ENCODE data around the gene AKR1C4.
"Not testable (repeated sequence)": the region's sequence is repeated elsewhere in the genome, so short reads cannot be mapped to it uniquely, and the experiment has no call there.

AKR1C4 gene

DNA sequence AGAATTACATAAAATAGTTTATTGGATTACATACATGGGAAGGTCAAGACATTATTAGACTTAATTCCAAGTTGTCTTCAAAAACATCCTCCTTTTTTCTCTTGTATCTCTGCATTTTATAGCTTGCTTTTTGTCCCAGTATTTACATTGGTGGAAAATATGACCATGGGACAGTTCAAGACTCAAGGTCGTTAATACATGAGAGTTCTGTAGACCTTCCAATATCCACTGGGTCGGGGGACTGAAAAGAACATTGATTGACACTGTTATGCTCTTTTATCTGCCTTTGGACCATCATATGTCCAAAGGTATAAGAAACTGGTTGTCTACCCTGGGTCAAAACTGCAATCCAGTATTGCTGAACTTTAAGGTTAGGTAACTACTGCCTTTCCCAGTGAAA is 36.7 kb downstream of the AKR1C4 start:
- TF ChIP-seq GATA1 (IDR thresholded peaks at IDR 0.05; ENCODE audit: low read depth, low read length) = no peak
- TF ChIP-seq POLR2A (IDR thresholded peaks at IDR 0.05; ENCODE audit: low read length) = no peak
- DNase-seq = no peak

DNA sequence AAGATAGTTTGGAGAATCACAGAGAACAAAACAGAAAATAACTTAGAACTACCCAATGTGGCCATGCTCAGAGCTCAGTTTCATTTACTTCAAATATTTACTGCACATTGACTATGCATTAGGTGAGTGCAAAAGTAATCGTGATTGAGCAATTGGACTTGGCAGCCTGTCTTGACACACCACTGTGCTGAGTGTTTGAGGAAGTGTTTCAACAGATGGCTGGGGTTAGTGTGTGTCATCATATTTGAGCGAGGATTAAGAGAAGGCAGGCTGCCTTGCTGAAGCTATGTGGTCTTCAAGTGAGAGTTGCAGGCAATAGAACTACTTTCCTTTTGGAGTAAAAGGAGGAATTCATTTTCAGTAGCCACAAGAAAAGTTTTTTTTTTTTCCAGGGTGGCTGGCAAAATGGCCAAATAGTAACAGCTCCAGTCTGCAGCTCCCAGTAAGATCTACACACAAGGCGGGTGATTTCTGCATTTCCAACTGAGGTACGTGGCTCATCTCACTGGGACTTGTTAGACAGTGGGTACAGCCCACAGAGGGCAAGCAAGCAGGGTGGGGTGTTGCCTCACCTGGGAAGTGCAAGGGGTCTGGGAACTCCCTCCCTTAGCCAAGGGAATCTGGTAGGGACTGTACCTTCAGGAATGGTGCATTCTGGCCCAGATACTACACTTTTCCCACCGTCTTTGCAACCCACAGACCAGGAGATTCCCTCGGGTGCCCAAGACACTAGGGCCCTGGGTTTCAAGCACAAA is 37.6 kb downstream of the AKR1C4 start:
- no peak for DNase-seq
- TF ChIP-seq GATA1 (IDR thresholded peaks at IDR 0.05; ENCODE audit: low read depth, low read length) (no peak), POLR2A (IDR thresholded peaks at IDR 0.05; ENCODE audit: low read length) (no peak)

DNA sequence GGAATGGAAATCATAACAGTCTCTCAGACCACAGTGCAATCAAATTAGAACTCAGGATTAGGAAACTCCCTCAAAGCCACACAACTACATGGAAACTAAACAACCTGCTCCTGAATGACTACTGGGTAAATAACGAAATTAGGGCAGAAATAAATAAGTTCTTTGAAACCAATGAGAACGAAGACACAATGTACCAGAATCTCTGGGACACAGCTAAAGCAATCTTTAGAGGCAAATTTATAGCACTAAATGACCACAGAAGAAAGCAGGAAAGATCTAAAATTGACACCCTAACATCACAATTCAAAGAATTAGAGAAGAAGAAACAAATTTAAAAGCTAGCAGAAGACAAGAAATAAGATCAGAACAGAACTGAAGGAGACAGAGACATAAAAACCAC is 40.9 kb downstream of the AKR1C4 start:
- DNase-seq = not testable (repeated sequence)

DNA sequence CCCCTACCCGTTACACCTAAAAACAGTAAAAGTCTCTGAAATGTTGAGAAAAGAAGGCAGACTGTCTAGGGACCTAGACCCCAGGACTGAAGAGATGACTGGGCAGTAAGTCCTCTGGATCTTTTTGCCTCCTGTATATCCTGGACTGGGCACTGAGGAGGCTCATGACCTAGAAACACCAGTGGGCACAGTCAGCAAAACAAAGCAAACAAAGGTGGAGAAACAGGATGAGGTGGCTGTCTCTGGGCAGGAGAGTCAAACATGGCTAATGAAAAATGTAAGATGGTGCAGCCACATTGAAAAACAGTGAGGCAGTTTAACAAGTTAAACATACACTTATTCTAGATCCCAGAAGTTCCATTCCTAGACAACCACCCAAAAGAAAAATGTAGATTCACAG is 45.9 kb downstream of the AKR1C4 start:
- no peak for DNase-seq
- TF ChIP-seq POLR2A (IDR thresholded peaks at IDR 0.05; ENCODE audit: low read length) (no peak), GATA1 (IDR thresholded peaks at IDR 0.05; ENCODE audit: low read depth, low read length) (no peak)

DNA sequence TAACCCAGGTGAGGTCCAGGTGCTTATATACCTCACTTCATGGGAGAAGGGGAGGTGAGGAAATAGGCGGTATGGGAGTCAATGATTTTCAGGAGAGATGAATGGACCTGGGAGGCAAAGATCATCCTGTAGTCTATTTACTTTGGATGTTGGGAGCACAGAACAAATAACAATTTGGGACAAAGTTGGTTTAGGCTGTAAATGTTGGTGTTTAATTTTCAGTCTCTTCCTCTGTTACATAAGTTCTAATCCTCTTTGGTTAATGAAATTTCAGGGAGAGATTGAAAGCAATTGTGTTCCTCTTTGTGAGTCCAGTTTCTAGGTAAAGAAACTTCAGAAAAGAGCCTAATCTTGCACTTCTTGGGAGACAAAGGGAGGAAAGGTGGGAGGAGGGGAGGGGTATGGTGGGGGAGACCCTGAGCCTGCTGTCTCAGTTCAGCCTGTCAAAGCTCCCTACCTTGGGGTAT is 46.9 kb downstream of the AKR1C4 start:
- TF ChIP-seq POLR2A (IDR thresholded peaks at IDR 0.05; ENCODE audit: low read length) (no peak), GATA1 (IDR thresholded peaks at IDR 0.05; ENCODE audit: low read depth, low read length) (no peak)
- no peak for DNase-seq

DNA sequence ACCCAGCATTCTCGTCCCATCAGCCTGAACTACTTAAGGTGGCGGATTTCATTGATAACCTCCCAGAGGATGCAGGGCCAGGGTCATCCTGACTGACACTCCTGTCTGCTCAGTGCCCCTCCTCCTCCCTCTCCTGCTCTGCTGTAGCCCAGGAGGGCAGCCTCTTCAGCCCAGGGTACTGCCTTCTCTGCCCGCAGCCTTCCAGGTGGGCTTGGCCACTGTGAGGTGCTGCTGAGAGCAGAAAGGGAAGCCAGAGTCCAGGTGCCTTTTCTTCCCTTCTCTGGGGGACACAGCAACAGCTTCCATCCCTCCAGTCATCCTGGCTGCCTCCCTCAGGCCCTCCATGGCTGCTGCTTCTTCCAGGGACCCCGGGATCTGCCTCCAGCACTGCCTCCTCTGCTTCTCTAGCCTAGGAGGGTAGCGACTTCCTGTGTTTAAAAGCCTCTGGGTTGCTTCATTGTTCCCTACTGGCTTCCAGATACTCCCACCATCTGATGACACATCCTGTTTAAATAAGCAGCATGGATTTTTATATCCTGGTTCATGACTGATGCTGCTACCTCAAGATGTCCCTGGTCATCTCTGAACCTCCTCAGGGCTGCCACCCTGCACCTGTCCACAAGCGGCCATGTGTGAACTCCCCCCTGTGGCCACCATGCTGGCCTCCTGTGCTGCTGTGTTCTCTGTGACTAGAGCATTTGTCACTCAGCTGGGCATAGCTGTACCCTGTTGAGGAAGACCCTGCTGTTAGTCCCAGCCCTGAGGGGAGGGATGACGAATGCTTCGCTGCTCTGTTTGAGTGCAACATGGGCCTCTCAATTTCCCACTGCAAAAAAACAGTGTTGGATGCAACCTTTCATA is 55.8 kb downstream of the AKR1C4 start:
- DNase-seq = no peak
- TF ChIP-seq GATA1 (IDR thresholded peaks at IDR 0.05; ENCODE audit: low read depth, low read length) (no peak), POLR2A (IDR thresholded peaks at IDR 0.05; ENCODE audit: low read length) (no peak)

DNA sequence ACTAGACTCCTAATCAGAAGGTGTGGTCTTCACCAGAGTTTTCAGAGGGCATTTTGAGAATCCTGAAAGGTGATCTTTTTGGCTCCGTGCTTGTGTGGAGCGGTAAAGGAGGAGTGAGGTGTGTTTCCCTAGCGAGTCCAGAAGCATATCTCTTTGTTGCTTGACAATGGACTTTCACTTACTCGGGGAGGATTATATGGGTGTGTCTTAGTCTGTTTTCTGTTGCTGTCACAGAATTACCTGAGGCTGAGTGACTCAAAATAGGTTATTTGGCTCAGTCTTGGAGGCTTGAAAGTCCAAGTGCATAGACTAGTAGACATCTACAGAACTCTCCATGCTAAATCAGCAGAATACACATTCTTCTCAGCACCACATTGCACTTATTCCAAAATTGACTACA is 57.9 kb downstream of the AKR1C4 start:
- TF ChIP-seq GATA1 (IDR thresholded peaks at IDR 0.05; ENCODE audit: low read depth, low read length) (no peak), POLR2A (IDR thresholded peaks at IDR 0.05; ENCODE audit: low read length) (no peak)
- no peak for DNase-seq

DNA sequence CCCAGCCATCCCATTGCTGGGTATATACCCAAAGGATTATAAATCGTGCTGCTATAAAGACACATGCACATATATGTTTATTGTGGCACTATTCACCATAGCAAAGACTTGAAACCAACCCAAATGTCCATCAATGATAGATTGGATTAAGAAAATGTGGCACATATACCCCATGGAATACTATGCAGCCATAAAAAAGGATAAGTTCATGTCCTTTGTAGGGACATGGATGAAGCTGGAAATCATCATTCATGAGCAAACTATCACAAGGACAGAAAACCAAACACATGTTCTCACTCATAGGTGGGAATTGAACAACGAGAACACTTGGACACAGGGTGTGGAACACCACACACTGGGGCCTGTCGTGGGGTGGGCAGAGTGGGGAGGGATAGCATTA is 61.1 kb downstream of the AKR1C4 start:
- not testable (repeated sequence) for DNase-seq

DNA sequence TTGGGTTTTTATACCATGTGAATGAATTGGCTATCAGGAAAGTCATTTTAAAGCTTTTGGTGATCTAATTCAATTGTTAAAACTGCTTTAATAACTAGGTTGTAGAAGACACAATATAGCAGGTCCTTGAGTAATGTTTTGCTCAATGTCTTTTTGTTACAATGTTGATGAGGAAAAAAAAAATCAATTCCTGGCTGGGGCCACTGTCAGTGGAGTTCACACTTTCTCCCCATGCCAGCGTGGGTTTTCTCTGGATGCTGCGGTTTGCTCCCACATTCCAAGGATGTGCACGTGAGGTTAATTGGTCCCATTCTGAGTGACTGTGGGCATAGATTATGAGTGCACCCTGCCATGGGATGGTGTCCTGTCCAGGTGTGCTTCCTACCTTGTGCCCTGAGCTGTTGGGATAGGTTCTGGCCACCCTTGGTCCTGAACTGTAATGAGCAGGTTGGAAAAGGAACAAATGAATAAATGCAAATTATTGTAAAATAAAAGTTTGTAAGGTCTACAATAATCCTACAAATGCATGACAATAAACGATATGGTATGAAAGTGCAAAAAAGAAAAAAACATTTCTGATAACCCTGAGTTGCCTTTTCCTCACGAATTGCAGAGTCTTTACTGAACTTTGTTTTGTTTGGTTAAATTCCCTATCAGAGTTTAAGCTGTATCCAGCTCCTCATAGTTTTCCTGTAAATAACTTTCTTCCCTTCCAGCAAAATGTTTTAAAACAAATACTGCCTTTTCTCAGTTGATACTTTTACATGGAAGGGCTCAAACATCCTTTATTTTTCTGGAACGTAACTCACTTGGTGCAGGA is 62.7 kb downstream of the AKR1C4 start:
- TF ChIP-seq POLR2A (IDR thresholded peaks at IDR 0.05; ENCODE audit: low read length) (no peak), GATA1 (IDR thresholded peaks at IDR 0.05; ENCODE audit: low read depth, low read length) (no peak)
- no peak for DNase-seq

DNA sequence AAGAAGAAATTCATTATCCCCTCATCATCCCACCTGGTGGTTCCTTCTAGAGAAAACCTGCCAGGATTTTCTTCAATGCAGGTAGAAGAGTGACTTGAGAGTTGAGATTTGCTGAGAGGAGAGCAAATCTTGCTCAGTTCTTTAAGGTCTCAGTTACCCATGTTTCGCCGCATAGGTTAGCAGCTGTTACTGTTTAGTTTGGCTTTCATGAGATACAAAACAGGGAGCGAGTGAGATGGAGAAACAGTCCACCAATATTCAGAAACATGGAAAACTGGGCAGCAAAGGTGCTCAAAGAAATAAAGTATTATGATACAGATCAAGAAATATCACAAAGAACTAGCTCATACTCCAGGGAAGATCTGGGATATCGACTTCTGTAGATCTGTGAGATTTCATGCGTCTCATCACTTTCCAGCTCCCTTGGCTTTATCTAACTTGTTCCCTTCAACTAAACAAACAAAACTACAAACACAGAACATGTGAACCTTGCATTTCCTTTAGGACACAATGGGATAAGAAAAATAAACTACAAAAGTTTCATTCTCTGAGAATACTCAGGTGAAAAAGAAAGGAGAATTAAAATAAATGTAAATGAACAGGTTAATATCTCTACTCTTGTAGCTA is 63.4 kb downstream of the AKR1C4 start:
- TF ChIP-seq POLR2A (IDR thresholded peaks at IDR 0.05; ENCODE audit: low read length) (no peak), GATA1 (IDR thresholded peaks at IDR 0.05; ENCODE audit: low read depth, low read length) (no peak)
- DNase-seq = no peak

DNA sequence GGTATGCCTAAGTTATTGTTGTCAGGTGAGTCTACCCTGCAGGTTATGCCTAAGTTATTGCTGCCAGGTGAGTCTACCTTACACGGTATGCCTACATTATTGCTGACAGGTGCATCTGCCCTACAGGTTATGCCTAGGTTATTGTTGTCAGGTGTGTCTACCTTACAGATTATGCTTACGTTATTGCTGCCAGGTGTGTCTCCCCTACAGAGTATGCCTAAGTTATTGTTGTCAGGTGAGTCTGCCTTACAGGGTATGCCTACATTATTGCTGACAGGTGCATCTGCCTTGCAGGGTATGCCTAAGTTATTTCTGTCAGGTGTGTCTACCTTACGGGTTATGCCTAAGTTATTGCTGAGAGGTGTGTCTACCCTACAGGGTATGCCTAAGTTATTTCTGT is 64.2 kb downstream of the AKR1C4 start:
- TF ChIP-seq GATA1 (IDR thresholded peaks at IDR 0.05; ENCODE audit: low read depth, low read length) = no peak
- no peak for TF ChIP-seq POLR2A (IDR thresholded peaks at IDR 0.05; ENCODE audit: low read length)
- DNase-seq = no peak

DNA sequence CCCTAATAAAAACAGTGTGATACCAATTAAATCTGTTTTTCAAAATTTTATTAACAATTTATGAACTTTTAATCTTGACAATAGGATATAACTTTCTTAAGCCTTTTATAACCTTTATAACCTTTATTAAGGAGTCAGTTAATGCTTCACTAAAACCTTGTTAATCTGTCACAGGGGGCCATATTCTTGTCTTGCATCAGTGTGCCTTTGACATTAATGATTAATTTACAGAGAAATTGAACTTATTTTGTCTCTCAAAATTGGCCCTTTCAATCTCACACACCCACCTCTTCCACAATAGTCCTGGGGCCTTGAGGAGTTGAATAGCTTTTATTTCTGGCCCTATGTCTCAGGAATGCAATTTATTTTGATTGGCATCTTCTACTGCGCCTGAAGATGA is 68.5 kb downstream of the AKR1C4 start:
- no peak for DNase-seq
- TF ChIP-seq GATA1 (IDR thresholded peaks at IDR 0.05; ENCODE audit: low read depth, low read length) (no peak), POLR2A (IDR thresholded peaks at IDR 0.05; ENCODE audit: low read length) (no peak)

DNA sequence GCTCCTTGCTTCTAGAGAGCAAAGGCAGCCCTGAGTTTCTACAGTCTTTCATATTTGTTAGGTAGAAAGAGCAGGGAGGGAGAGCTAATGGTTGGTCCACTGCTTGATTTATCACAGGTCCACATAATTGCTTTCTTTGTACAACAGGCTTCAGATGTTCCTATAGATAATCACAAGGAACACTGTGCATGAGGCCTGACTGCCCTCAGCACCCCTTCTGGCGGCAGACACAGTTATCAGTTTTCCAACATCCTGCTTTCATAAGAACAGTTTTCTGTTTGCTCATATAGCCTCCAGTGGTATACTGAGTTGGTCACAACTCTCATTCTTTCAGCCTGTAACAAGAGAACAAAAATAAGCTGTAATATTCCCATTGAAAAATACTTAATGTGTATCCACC is 69.7 kb downstream of the AKR1C4 start:
- DNase-seq = peak in 1 of 2 experiments; percentile 30
- TF ChIP-seq GATA1 (IDR thresholded peaks at IDR 0.05; ENCODE audit: low read depth, low read length) (no peak), POLR2A (IDR thresholded peaks at IDR 0.05; ENCODE audit: low read length) (no peak)

DNA sequence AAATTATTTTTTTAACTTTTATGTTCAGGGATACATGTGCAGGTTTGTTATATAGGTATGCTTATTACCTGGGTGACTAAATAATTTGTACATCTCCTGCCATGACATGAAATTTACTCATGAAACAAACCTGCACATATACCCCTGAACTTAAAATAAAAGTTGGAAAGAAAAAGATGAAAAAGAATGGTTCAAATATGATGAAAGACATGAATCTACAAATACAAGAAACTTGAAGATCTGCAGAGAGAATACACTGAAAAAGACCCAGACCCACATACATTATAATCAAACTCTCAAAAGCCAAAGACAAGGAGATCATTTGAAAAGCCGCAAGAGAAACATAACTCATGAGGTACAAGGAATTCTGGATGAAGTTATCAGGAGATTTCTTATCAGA is 70.2 kb downstream of the AKR1C4 start:
- no peak for DNase-seq
- TF ChIP-seq GATA1 (IDR thresholded peaks at IDR 0.05; ENCODE audit: low read depth, low read length) = no peak
- TF ChIP-seq POLR2A (IDR thresholded peaks at IDR 0.05; ENCODE audit: low read length) = no peak
